Right atrium auricular region (tissue), 2 donors: ENCODE data around the gene BNC2. TPM values are rescaled to one million over a fixed set of nuclear protein-coding genes. Genes with fewer than 3 reads are reported as not detected.

Experiments
- DNase-seq: peaks from one replicate; pipeline ENCODE4 v3.0.0-alpha.2; 2019; ENCODE audit warnings: low spot score
- H3K27ac ChIP-seq, 2 donors: fragments of 200-600 bp; sonication (generic); 1 replicate in 1 of 2; 2 replicates in 1 of 2; pipeline ENCODE4 v1.5.1; 2016 to 2019
- H3K27me3 ChIP-seq, 2 donors: fragments of 200-600 bp; sonication (generic); one replicate each; pipeline versions ENCODE4 v1.5.1 to v1.6.0; 2017 to 2019
- H3K36me3 ChIP-seq: fragments of 200-600 bp; sonication (generic); one replicate; pipeline ENCODE4 v1.5.1; 2016
- H3K4me1 ChIP-seq, 2 donors: fragments of 200-600 bp; sonication (generic); one replicate each; pipeline versions ENCODE4 v1.5.1 to v1.6.0; 2017 to 2019
- H3K4me3 ChIP-seq, 2 donors: fragments of 200-600 bp; sonication (generic); 1 replicate in 1 of 2; 2 replicates in 1 of 2; pipeline ENCODE4 v1.5.1; 2017 to 2019; ENCODE audit warnings: mild to moderate bottlenecking in 1 of 2, moderate library complexity in 1 of 2
- H3K9me3 ChIP-seq, 2 donors: fragments of 200-600 bp; sonication (generic); one replicate each; pipeline ENCODE4 v1.5.1; 2019
- total RNA-seq, 2 donors: library from RNA; depleted of rRNA; stranded (reverse); fragments of >200 nt; gene quantifications; one replicate each; pipeline ENCODE4 v1.1.0, GENCODE V29; 2016
- TF ChIP-seq, protein P1 (sequence below), 2 donors: fragments of 200-600 bp; sonication (generic); IDR thresholded peaks; one replicate each; pipeline ENCODE4 v1.5.1; 2019; ENCODE audit warnings: antibody characterized with exemption in 2 of 2

BNC2 gene
- total RNA-seq, 2 donors from 2014 or later = 68.3 to 77.6 TPM

DNA sequence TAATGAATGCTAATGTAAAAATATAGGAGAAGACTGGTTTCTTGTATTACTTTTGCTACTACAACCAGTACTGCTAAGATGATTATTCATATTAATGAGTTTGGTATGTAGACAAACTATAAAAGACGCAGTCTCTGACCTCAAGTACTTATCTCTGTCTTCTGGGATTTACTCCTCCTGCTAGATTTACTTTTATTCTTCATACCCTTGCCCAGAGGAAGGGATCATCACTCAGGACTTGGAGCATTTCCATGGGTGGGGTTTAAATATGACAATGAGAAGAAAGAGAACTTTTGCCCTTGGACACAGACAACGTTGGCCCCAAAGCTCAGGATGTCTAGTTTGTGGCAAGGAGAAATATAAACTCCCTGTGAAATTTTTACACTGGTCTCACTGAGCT, 126.1 kb downstream of the BNC2 start:
- TF ChIP-seq, protein P1, sequence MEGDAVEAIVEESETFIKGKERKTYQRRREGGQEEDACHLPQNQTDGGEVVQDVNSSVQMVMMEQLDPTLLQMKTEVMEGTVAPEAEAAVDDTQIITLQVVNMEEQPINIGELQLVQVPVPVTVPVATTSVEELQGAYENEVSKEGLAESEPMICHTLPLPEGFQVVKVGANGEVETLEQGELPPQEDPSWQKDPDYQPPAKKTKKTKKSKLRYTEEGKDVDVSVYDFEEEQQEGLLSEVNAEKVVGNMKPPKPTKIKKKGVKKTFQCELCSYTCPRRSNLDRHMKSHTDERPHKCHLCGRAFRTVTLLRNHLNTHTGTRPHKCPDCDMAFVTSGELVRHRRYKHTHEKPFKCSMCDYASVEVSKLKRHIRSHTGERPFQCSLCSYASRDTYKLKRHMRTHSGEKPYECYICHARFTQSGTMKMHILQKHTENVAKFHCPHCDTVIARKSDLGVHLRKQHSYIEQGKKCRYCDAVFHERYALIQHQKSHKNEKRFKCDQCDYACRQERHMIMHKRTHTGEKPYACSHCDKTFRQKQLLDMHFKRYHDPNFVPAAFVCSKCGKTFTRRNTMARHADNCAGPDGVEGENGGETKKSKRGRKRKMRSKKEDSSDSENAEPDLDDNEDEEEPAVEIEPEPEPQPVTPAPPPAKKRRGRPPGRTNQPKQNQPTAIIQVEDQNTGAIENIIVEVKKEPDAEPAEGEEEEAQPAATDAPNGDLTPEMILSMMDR (IDR thresholded peaks at IDR 0.05) = no peak
- no peak for DNase-seq
- Histone ChIP-seq H3K9me3 (no peaks in the 10 kb centered on the region), H3K27ac (no peak overlapping the region), H3K36me3 (no peaks in the 10 kb centered on the region), H3K4me3 (no peak overlapping the region), H3K27me3 (no peaks in the 10 kb centered on the region), H3K4me1 (no peaks in the 10 kb centered on the region)

DNA sequence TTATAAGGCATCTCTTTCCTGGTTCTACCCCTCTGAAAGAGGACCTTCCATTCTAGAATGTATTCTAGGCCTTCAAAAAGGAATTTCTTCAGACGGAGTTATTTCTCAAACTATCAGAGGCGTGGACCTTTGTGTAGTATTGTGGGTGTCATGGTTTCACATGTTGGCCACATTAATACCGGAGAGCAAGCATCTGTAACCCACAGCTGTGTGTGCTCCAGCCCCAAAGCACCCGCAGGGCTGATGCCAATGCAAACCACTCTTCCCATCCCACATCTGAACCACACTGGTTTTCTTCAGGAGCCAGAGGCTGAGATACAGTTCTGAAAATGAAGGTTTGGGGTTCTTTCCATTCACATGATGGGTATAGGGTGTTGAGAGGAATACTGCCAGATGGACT, 127.1 kb downstream of the BNC2 start:
- no peak overlapping the region for H3K27ac ChIP-seq
- TF ChIP-seq, protein P1 (IDR thresholded peaks at IDR 0.05) = no peak
- H3K36me3 ChIP-seq = no peaks in the 10 kb centered on the region
- no peaks in the 10 kb centered on the region for H3K27me3 ChIP-seq
- no peak overlapping the region for H3K4me3 ChIP-seq
- H3K9me3 ChIP-seq = no peaks in the 10 kb centered on the region
- no peaks in the 10 kb centered on the region for H3K4me1 ChIP-seq
- no peak for DNase-seq

DNA sequence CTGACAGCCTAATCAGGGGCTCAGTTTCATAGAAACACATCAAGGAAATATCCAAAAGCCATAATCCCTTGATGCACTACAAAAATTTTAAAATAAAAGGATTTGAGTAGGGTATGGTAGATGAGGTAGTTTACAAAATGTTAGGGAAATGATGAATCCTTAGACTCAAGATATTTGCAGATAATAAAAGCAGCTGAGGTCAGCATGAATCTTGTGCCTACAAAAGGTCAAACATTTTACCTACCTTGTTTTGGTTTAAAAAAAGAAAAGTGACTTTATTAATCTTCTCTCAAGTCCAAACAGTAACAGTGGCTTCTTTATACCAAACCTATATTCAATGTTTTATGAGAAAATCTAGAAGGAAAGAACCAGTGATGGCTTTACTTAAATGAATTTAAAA, 135.5 kb downstream of the BNC2 start:
- H3K4me3 ChIP-seq = no peak overlapping the region
- no peaks in the 10 kb centered on the region for H3K36me3 ChIP-seq
- no peaks in the 10 kb centered on the region for H3K27me3 ChIP-seq
- TF ChIP-seq, protein P1 (IDR thresholded peaks at IDR 0.05) = no peak
- H3K9me3 ChIP-seq = no peaks in the 10 kb centered on the region
- DNase-seq = no peak
- no peaks in the 10 kb centered on the region for H3K4me1 ChIP-seq
- H3K27ac ChIP-seq = no peak overlapping the region

DNA sequence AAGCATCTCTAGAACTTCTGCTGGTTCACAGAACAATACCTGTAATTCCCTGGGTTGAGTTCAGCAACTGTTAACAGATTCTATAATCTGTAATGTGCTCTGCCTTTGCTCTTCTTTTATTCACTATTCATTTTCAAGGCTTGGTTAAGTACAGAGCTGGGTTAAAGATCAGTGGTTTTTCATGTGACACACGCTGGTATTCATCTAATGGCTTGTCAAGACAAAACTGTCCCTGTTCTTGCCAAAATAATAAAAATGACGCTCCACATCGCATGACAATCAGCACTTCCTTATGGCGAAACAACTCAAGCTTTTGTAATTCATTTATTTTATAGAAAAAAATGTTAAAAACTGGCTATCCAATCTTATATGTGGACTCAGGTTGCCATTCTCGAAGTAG, 137.9 kb downstream of the BNC2 start:
- TF ChIP-seq, protein P1 (IDR thresholded peaks at IDR 0.05) = no peak
- Histone ChIP-seq H3K9me3 (no peaks in the 10 kb centered on the region), H3K4me1 (peaks cover 0 to 8% of the 10 kb centered on the region in 2 donors), H3K4me3 (no peak overlapping the region), H3K36me3 (no peaks in the 10 kb centered on the region), H3K27me3 (no peaks in the 10 kb centered on the region), H3K27ac (no peak overlapping the region)
- no peak for DNase-seq

DNA sequence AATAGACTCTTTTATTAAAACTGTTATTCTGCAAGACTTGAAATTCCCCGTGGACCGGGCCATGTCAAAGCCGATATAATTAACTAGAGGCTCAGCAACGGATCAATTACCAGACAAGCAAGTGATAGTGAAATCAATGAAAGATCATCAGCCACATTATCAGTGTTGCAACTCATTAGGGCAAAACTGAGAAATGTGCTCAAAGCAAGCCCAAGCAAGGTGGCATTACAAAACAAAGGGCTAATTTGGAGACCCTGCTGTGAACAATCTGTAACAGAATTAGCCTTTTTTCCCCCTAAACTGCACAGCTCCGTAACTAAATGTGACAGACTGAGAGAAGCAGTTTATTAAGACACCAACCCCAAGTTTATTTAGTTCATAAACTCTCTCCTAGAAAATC, 140.3 kb downstream of the BNC2 start:
- Histone ChIP-seq H3K36me3 (no peaks in the 10 kb centered on the region), H3K4me3 (no peak overlapping the region), H3K27me3 (no peaks in the 10 kb centered on the region), H3K9me3 (no peaks in the 10 kb centered on the region), H3K27ac (no peak overlapping the region), H3K4me1 (peaks cover 0 to 15% of the 10 kb centered on the region in 2 donors)
- TF ChIP-seq, protein P1 (IDR thresholded peaks at IDR 0.05) = no peak
- no peak for DNase-seq

DNA sequence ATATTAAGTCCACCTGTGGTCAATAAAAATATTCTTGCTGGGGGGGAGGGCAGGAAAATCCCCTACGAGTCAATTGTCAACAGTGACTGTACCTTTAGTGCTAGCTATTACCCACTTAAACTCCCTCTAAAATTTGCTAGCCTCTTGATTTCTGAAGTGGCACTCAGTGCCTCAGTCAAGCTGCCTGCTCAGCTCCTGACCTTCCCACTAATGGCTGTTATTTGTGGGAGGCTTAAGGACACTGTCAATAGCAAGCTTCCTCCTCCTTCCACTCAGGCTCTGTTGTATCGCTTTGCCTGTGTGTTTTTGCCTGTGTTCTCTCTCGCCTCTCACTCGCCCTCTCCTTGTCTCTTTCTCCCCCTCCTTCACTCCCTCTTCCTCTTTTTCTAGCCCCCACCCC, 140.8 kb downstream of the BNC2 start:
- no peaks in the 10 kb centered on the region for H3K9me3 ChIP-seq
- no peak overlapping the region for H3K27ac ChIP-seq
- peaks cover 0 to 15% of the 10 kb centered on the region in 2 donors for H3K4me1 ChIP-seq
- no peaks in the 10 kb centered on the region for H3K36me3 ChIP-seq
- TF ChIP-seq, protein P1 (IDR thresholded peaks at IDR 0.05) = no peak
- DNase-seq = no peak
- no peaks in the 10 kb centered on the region for H3K27me3 ChIP-seq
- H3K4me3 ChIP-seq = no peak overlapping the region
